Measurements from ENCODE around the gene GAS7.

Gene GAS7

GRCh38 chr17:10135539-10136257, 62.7 kb downstream of the GAS7 start:
- H3K27me3 ChIP-seq (ENCODE audit: insufficient read depth, low read length): no peaks in the 10 kb centered on the region
- no peak overlapping the region for H3K23ac ChIP-seq (ENCODE audit: low read length)
- H3K4me1 ChIP-seq (ENCODE audit: control insufficient read depth in 1 of 2, insufficient read depth in 2 of 2, low read length in 2 of 2): peaks cover 6 to 21% of the 10 kb centered on the region in 2 experiments
- H2BK120ac ChIP-seq (ENCODE audit: insufficient read depth, low read length, poor library complexity): no peak overlapping the region
- no peaks in the 10 kb centered on the region for H3K36me3 ChIP-seq (ENCODE audit: control insufficient read depth in 1 of 2, insufficient read depth in 2 of 2, low read length in 2 of 2)
- no peaks in the 10 kb centered on the region for H3K9me3 ChIP-seq (ENCODE audit: insufficient read depth, low read depth, low read length)
- H2BK5ac ChIP-seq (ENCODE audit: low read depth, low read length, poor library complexity): no peak overlapping the region
- H3K27ac ChIP-seq (ENCODE audit: low read depth, low read length): no peak overlapping the region
- no peak overlapping the region for H2AK5ac ChIP-seq (ENCODE audit: low read length)
- H2BK12ac ChIP-seq (ENCODE audit: low read length): no peak overlapping the region
- DNase-seq: peak in 1 of 2 donors; percentile 40
- H3K4ac ChIP-seq (ENCODE audit: low read depth, low read length): no peak overlapping the region
- no peak overlapping the region for H3K9ac ChIP-seq (ENCODE audit: low read length)
- no peak overlapping the region for H4K8ac ChIP-seq (ENCODE audit: low read depth, low read length)
- H4K91ac ChIP-seq (ENCODE audit: low read depth, low read length): no peak overlapping the region
- WGBS (ENCODE audit: extremely low coverage, insufficient coverage, insufficient read length): no CpG with 5 or more reads among the region's 12 CpGs
- H3K79me2 ChIP-seq (ENCODE audit: control insufficient read depth, insufficient read depth, low read length, poor library complexity): peaks cover 1% of the 10 kb centered on the region
- H3K4me3 ChIP-seq (ENCODE audit: low read depth, low read length): no peak overlapping the region
- H4K12ac ChIP-seq (ENCODE audit: low read depth, low read length): no peak overlapping the region
- H3K4me2 ChIP-seq (ENCODE audit: low read length): no peak overlapping the region
- H2AFZ ChIP-seq (ENCODE audit: insufficient read depth, low read length, poor library complexity): no peak overlapping the region
- no peak overlapping the region for H3K18ac ChIP-seq (ENCODE audit: low read length)
- no peak overlapping the region for H3K14ac ChIP-seq (ENCODE audit: low read length)
- H3K79me1 ChIP-seq (ENCODE audit: low read length): peaks cover 3% of the 10 kb centered on the region

- no peak for DNase-seq
- no peak overlapping the region for H3K18ac ChIP-seq (ENCODE audit: low read length)
- no peak overlapping the region for H2BK12ac ChIP-seq (ENCODE audit: low read length)
- no peaks in the 10 kb centered on the region for H3K36me3 ChIP-seq (ENCODE audit: control insufficient read depth in 1 of 2, insufficient read depth in 2 of 2, low read length in 2 of 2)
- H3K9ac ChIP-seq (ENCODE audit: low read length): no peak overlapping the region
- H2AFZ ChIP-seq (ENCODE audit: insufficient read depth, low read length, poor library complexity): no peak overlapping the region
- H2AK5ac ChIP-seq (ENCODE audit: low read length): no peak overlapping the region
- no peak overlapping the region for H4K91ac ChIP-seq (ENCODE audit: low read depth, low read length)
- H3K14ac ChIP-seq (ENCODE audit: low read length): no peak overlapping the region
- H3K4ac ChIP-seq (ENCODE audit: low read depth, low read length): no peak overlapping the region
- H3K9me3 ChIP-seq (ENCODE audit: insufficient read depth, low read depth, low read length): peaks cover 3% of the 10 kb centered on the region
- H3K79me2 ChIP-seq (ENCODE audit: control insufficient read depth, insufficient read depth, low read length, poor library complexity): peaks cover 1% of the 10 kb centered on the region
- H4K8ac ChIP-seq (ENCODE audit: low read depth, low read length): no peak overlapping the region
- no peak overlapping the region for H2BK120ac ChIP-seq (ENCODE audit: insufficient read depth, low read length, poor library complexity)
- no peak overlapping the region for H3K23ac ChIP-seq (ENCODE audit: low read length)
- peaks cover 24 to 26% of the 10 kb centered on the region in 2 experiments for H3K4me1 ChIP-seq (ENCODE audit: control insufficient read depth in 1 of 2, insufficient read depth in 2 of 2, low read length in 2 of 2)
- H3K4me2 ChIP-seq (ENCODE audit: low read length): no peak overlapping the region
- H3K4me3 ChIP-seq (ENCODE audit: low read depth, low read length): no peak overlapping the region
- no peaks in the 10 kb centered on the region for H3K27me3 ChIP-seq (ENCODE audit: insufficient read depth, low read length)
- H3K27ac ChIP-seq (ENCODE audit: low read depth, low read length): no peak overlapping the region
- no peak overlapping the region for H4K12ac ChIP-seq (ENCODE audit: low read depth, low read length)
- H3K79me1 ChIP-seq (ENCODE audit: low read length): peaks cover 15% of the 10 kb centered on the region
- WGBS (ENCODE audit: extremely low coverage, insufficient coverage, insufficient read length): no CpG with 5 or more reads among the region's 5 CpGs
- H2BK5ac ChIP-seq (ENCODE audit: low read depth, low read length, poor library complexity): no peak overlapping the region
These were observed 67.7 kb downstream of the GAS7 start for GRCh38 chr17:10130677-10131076.

GRCh38 chr17:10130263-10130662, 68.1 kb downstream of the GAS7 start:
- Histone ChIP-seq H3K18ac (ENCODE audit: low read length) (no peak overlapping the region), H3K23ac (ENCODE audit: low read length) (no peak overlapping the region), H3K36me3 (ENCODE audit: control insufficient read depth in 1 of 2, insufficient read depth in 2 of 2, low read length in 2 of 2) (no peaks in the 10 kb centered on the region), H2BK12ac (ENCODE audit: low read length) (no peak overlapping the region), H3K4me2 (ENCODE audit: low read length) (no peak overlapping the region), H2AK5ac (ENCODE audit: low read length) (no peak overlapping the region), H4K12ac (ENCODE audit: low read depth, low read length) (no peak overlapping the region), H3K27ac (ENCODE audit: low read depth, low read length) (no peak overlapping the region), H3K27me3 (ENCODE audit: insufficient read depth, low read length) (no peaks in the 10 kb centered on the region), H3K14ac (ENCODE audit: low read length) (no peak overlapping the region), H4K91ac (ENCODE audit: low read depth, low read length) (no peak overlapping the region), H3K9me3 (ENCODE audit: insufficient read depth, low read depth, low read length) (peaks cover 3% of the 10 kb centered on the region), H3K4me1 (ENCODE audit: control insufficient read depth in 1 of 2, insufficient read depth in 2 of 2, low read length in 2 of 2) (peaks cover 24 to 26% of the 10 kb centered on the region in 2 experiments), H2AFZ (ENCODE audit: insufficient read depth, low read length, poor library complexity) (no peak overlapping the region), H3K79me1 (ENCODE audit: low read length) (peaks cover 15% of the 10 kb centered on the region), H2BK5ac (ENCODE audit: low read depth, low read length, poor library complexity) (no peak overlapping the region), H4K8ac (ENCODE audit: low read depth, low read length) (no peak overlapping the region), H3K79me2 (ENCODE audit: control insufficient read depth, insufficient read depth, low read length, poor library complexity) (no peaks in the 10 kb centered on the region), H3K4ac (ENCODE audit: low read depth, low read length) (no peak overlapping the region), H2BK120ac (ENCODE audit: insufficient read depth, low read length, poor library complexity) (no peak overlapping the region), H3K4me3 (ENCODE audit: low read depth, low read length) (no peak overlapping the region), H3K9ac (ENCODE audit: low read length) (no peak overlapping the region)
- WGBS (ENCODE audit: extremely low coverage, insufficient coverage, insufficient read length): no CpG with 5 or more reads among the region's 5 CpGs
- no peak for DNase-seq

- H3K4me1 ChIP-seq (ENCODE audit: control insufficient read depth in 1 of 2, insufficient read depth in 2 of 2, low read length in 2 of 2): peaks cover 24 to 25% of the 10 kb centered on the region in 2 experiments
- H4K12ac ChIP-seq (ENCODE audit: low read depth, low read length): peak overlapping the region; percentile 24
- peak overlapping the region; percentile 0 for H2BK12ac ChIP-seq (ENCODE audit: low read length)
- no peak overlapping the region for H3K23ac ChIP-seq (ENCODE audit: low read length)
- peak overlapping the region; percentile 3 for H2AK5ac ChIP-seq (ENCODE audit: low read length)
- peaks cover 3% of the 10 kb centered on the region for H3K9me3 ChIP-seq (ENCODE audit: insufficient read depth, low read depth, low read length)
- peaks cover 15% of the 10 kb centered on the region for H3K79me1 ChIP-seq (ENCODE audit: low read length)
- H3K14ac ChIP-seq (ENCODE audit: low read length): peak overlapping the region; percentile 10
- no peaks in the 10 kb centered on the region for H3K27me3 ChIP-seq (ENCODE audit: insufficient read depth, low read length)
- H4K91ac ChIP-seq (ENCODE audit: low read depth, low read length): peak overlapping the region; percentile 76
- H3K4me2 ChIP-seq (ENCODE audit: low read length): peak overlapping the region; percentile 22
- peak overlapping the region; percentile 24 for H2AFZ ChIP-seq (ENCODE audit: insufficient read depth, low read length, poor library complexity)
- no peaks in the 10 kb centered on the region for H3K36me3 ChIP-seq (ENCODE audit: control insufficient read depth in 1 of 2, insufficient read depth in 2 of 2, low read length in 2 of 2)
- H2BK5ac ChIP-seq (ENCODE audit: low read depth, low read length, poor library complexity): peak overlapping the region; percentile 73
- WGBS (ENCODE audit: extremely low coverage, insufficient coverage, insufficient read length): no CpG with 5 or more reads among the region's 19 CpGs
- no peak overlapping the region for H3K9ac ChIP-seq (ENCODE audit: low read length)
- H3K79me2 ChIP-seq (ENCODE audit: control insufficient read depth, insufficient read depth, low read length, poor library complexity): peaks cover 4% of the 10 kb centered on the region
- peak overlapping the region; percentile 5 for H3K18ac ChIP-seq (ENCODE audit: low read length)
- peak overlapping the region; percentile 80 for H3K27ac ChIP-seq (ENCODE audit: low read depth, low read length)
- peak overlapping the region; percentile 54 for H2BK120ac ChIP-seq (ENCODE audit: insufficient read depth, low read length, poor library complexity)
- peak in 1 of 2 donors; percentile 52 for DNase-seq
- H4K8ac ChIP-seq (ENCODE audit: low read depth, low read length): peak overlapping the region; percentile 48
- peak overlapping the region; percentile 25 for H3K4ac ChIP-seq (ENCODE audit: low read depth, low read length)
- H3K4me3 ChIP-seq (ENCODE audit: low read depth, low read length): no peak overlapping the region
These were observed 70.5 kb downstream of the GAS7 start for GRCh38 chr17:10127819-10128425.

Data from trophoblast cell (in vitro differentiated cells and primary cell).